GM21526 (cell line): ENCODE data around the gene KCNC4.

Source experiments
- ATAC-seq: cut with Tn5 transposase; IDR thresholded peaks from one replicate; pipeline ENCODE4 v1.9.1; 2021; ENCODE audit warnings: moderate library complexity; ENCODE audit not compliant: unreplicated experiment, low FRiP score

KCNC4 gene

GRCh38 chr1:110187139-110187890 lies 22.8 kb upstream of the KCNC4 start:
- no peak for ATAC-seq

GRCh38 chr1:110188035-110188618 lies 22.0 kb upstream of the KCNC4 start:
- no peak for ATAC-seq

GRCh38 chr1:110189181-110189580 lies 20.9 kb upstream of the KCNC4 start:
- no peak for ATAC-seq

- ATAC-seq, result no peak
Observed at GRCh38 chr1:110190282-110190929, 19.7 kb upstream of the KCNC4 start.

GRCh38 chr1:110192541-110192940 lies 17.6 kb upstream of the KCNC4 start:
- ATAC-seq, result no peak

- no peak for ATAC-seq
Observed at GRCh38 chr1:110195196-110195595, 14.9 kb upstream of the KCNC4 start.

- no peak for ATAC-seq
Observed at GRCh38 chr1:110196917-110197765, 13.0 kb upstream of the KCNC4 start.

- ATAC-seq, result no peak
Observed at GRCh38 chr1:110197905-110198629, 12.0 kb upstream of the KCNC4 start.

GRCh38 chr1:110198746-110199145 lies 11.4 kb upstream of the KCNC4 start:
- ATAC-seq, result no peak

- ATAC-seq, result no peak
Observed at GRCh38 chr1:110200190-110200589, 9.9 kb upstream of the KCNC4 start.

GRCh38 chr1:110200666-110201065 lies 9.4 kb upstream of the KCNC4 start:
- ATAC-seq, result no peak

- no peak for ATAC-seq
Observed at GRCh38 chr1:110201157-110201825, 8.8 kb upstream of the KCNC4 start.

- ATAC-seq, result no peak
Observed at GRCh38 chr1:110203021-110203661, 7.0 kb upstream of the KCNC4 start.

GRCh38 chr1:110205156-110205555 lies 5.0 kb upstream of the KCNC4 start:
- ATAC-seq, result no peak

GRCh38 chr1:110205591-110206155 lies 4.4 kb upstream of the KCNC4 start:
- ATAC-seq, result no peak

- no peak for ATAC-seq
Observed at GRCh38 chr1:110206261-110206920, 3.7 kb upstream of the KCNC4 start.

- ATAC-seq, result no peak
Observed at GRCh38 chr1:110207831-110208230, 2.3 kb upstream of the KCNC4 start.

GRCh38 chr1:110208916-110209645 lies 1.0 kb upstream of the KCNC4 start:
- no peak for ATAC-seq
